Neural progenitor cell (in vitro differentiated cells): Measurements from ENCODE around the gene MUC6. TPM values are rescaled to one million over a fixed set of nuclear protein-coding genes. Genes with fewer than 3 reads are reported as not detected.

Experiments
- DNase-seq: peaks from one replicate; pipeline ENCODE4 v3.0.0-alpha.2; 2016; ENCODE audit warnings: low spot score
- H2AFZ ChIP-seq: fragments of 200-600 bp; sonication (generic); replicated peaks from 2 replicates; pipeline ENCODE4 v1.6.1; 2016; ENCODE audit warnings: antibody characterized with exemption
- H3F3A ChIP-seq: fragments of 200-600 bp; sonication (generic); 2 replicates; pipeline ENCODE4 v1.6.1; 2016; ENCODE audit warnings: antibody characterized with exemption, low read depth
- H3K27ac ChIP-seq: fragments of 200-600 bp; sonication (generic); 2 replicates; pipeline ENCODE4 v1.5.1; 2016; ENCODE audit warnings: mild to moderate bottlenecking
- H3K27me3 ChIP-seq: fragments of 200-600 bp; sonication (generic); 2 replicates; pipeline ENCODE4 v1.6.1; 2016; ENCODE audit warnings: mild to moderate bottlenecking, moderate library complexity
- H3K36me3 ChIP-seq: fragments of 200-600 bp; sonication (generic); 2 replicates; pipeline ENCODE4 v1.5.1; 2016
- H3K4me1 ChIP-seq: fragments of 200-600 bp; sonication (generic); 2 replicates; pipeline ENCODE4 v1.6.1; 2016; ENCODE audit warnings: mixed run types
- H3K4me2 ChIP-seq: fragments of 200-600 bp; sonication (generic); 2 replicates; pipeline ENCODE4 v1.6.1; 2016
- H3K4me3 ChIP-seq: fragments of 200-600 bp; sonication (generic); 2 replicates; pipeline ENCODE4 v1.5.1; 2016
- H3K79me2 ChIP-seq: fragments of 200-600 bp; sonication (generic); 2 replicates; pipeline ENCODE4 v1.6.1; 2016; ENCODE audit warnings: low read depth
- H3K9ac ChIP-seq: fragments of 200-600 bp; sonication (generic); 2 replicates; pipeline ENCODE4 v1.6.1; 2016
- H3K9me3 ChIP-seq: fragments of 200-600 bp; sonication (generic); 2 replicates; pipeline ENCODE4 v1.5.1; 2016; ENCODE audit warnings: low read depth
- H4K20me1 ChIP-seq: fragments of 200-600 bp; sonication (generic); 2 replicates; pipeline ENCODE4 v1.6.1; 2016; ENCODE audit warnings: low read depth
- H3K27ac Mint-ChIP-seq: 3 replicates; pipeline ENCODE4 v1.8.0; 2021; ENCODE audit warnings: mixed read lengths
- H3K27me3 Mint-ChIP-seq: 2 replicates; pipeline ENCODE4 v1.8.0; 2022; ENCODE audit warnings: low read depth, mild to moderate bottlenecking, inconsistent platforms, moderate library complexity, mixed read lengths; ENCODE audit not compliant: insufficient read depth
- H3K36me3 Mint-ChIP-seq: 3 replicates; pipeline ENCODE4 v1.8.0; 2021; ENCODE audit warnings: mixed read lengths
- H3K4me1 Mint-ChIP-seq: 3 replicates; pipeline ENCODE4 v1.8.0; 2021; ENCODE audit warnings: mixed read lengths
- H3K4me3 Mint-ChIP-seq: 3 replicates; pipeline ENCODE4 v1.8.0; 2021; ENCODE audit warnings: mild to moderate bottlenecking, moderate library complexity, mixed read lengths
- H3K9me3 Mint-ChIP-seq: 3 replicates; pipeline ENCODE4 v1.8.0; 2020; ENCODE audit warnings: mixed read lengths
- CTCF ChIP-seq: fragments of 200-600 bp; sonication (generic); IDR thresholded peaks from 2 replicates; pipeline ENCODE4 v1.5.1; 2017; ENCODE audit warnings: antibody characterized with exemption, mild to moderate bottlenecking
- EZH2 ChIP-seq: fragments of 200-600 bp; sonication (generic); IDR thresholded peaks from 2 replicates; pipeline ENCODE4 v1.6.1; 2017; ENCODE audit warnings: antibody characterized with exemption, mild to moderate bottlenecking, moderate library complexity
- EZH2phosphoT487 ChIP-seq: fragments of 200-600 bp; sonication (generic); IDR thresholded peaks from 2 replicates; pipeline ENCODE4 v1.6.1; 2017; ENCODE audit warnings: antibody characterized with exemption
- total RNA-seq: library from RNA; depleted of rRNA; stranded (reverse); fragments of >200 nt; gene quantifications from 2 replicates; pipeline ENCODE4 v1.2.3, GENCODE V29; 2015; ENCODE audit warnings: low replicate concordance

MUC6 gene
- total RNA-seq, 1 donor from 2014 or later = not detected

GRCh38 chr11:1025410-1026162 is 10.9 kb downstream of the MUC6 start:
- TF ChIP-seq EZH2phosphoT487 (no peak), EZH2 (no peak), CTCF (no peak)
- Histone ChIP-seq H3K27me3 (no peaks in the 10 kb centered on the region), H3K36me3 (no peaks in the 10 kb centered on the region), H3F3A (no peaks in the 10 kb centered on the region), H3K9ac (no peak overlapping the region), H3K4me2 (no peak overlapping the region), H3K4me1 (no peaks in the 10 kb centered on the region), H4K20me1 (no peaks in the 10 kb centered on the region), H3K4me3 (no peak overlapping the region), H3K79me2 (no peaks in the 10 kb centered on the region), H3K27ac (no peak overlapping the region), H3K9me3 (no peaks in the 10 kb centered on the region), H2AFZ (no peak overlapping the region)
- no peak for DNase-seq
- Mint-ChIP-seq H3K4me1 (no peaks in the 10 kb centered on the region), H3K9me3 (no peaks in the 10 kb centered on the region), H3K36me3 (no peaks in the 10 kb centered on the region), H3K4me3 (no peak overlapping the region), H3K27me3 (no peaks in the 10 kb centered on the region), H3K27ac (no peak overlapping the region)

GRCh38 chr11:1024597-1025409 is 11.7 kb downstream of the MUC6 start:
- H3K4me3 ChIP-seq = no peak overlapping the region
- Mint-ChIP-seq H3K27me3 (no peaks in the 10 kb centered on the region), H3K27ac (no peak overlapping the region), H3K36me3 (no peaks in the 10 kb centered on the region), H3K4me1 (no peaks in the 10 kb centered on the region), H3K4me3 (no peak overlapping the region), H3K9me3 (no peaks in the 10 kb centered on the region)
- H2AFZ ChIP-seq = no peak overlapping the region
- TF ChIP-seq CTCF = no peak
- no peak for TF ChIP-seq EZH2phosphoT487
- TF ChIP-seq EZH2 = no peak
- no peaks in the 10 kb centered on the region for H3K9me3 ChIP-seq
- no peaks in the 10 kb centered on the region for H3K79me2 ChIP-seq
- DNase-seq = no peak
- no peaks in the 10 kb centered on the region for H3K36me3 ChIP-seq
- no peaks in the 10 kb centered on the region for H3F3A ChIP-seq
- no peak overlapping the region for H3K4me2 ChIP-seq
- H3K4me1 ChIP-seq = no peaks in the 10 kb centered on the region
- H3K9ac ChIP-seq = no peak overlapping the region
- no peaks in the 10 kb centered on the region for H3K27me3 ChIP-seq
- no peaks in the 10 kb centered on the region for H4K20me1 ChIP-seq
- no peak overlapping the region for H3K27ac ChIP-seq

GRCh38 chr11:1023811-1024596 is 12.5 kb downstream of the MUC6 start:
- no peaks in the 10 kb centered on the region for H3K36me3 Mint-ChIP-seq
- no peaks in the 10 kb centered on the region for H3K79me2 ChIP-seq
- H3K4me2 ChIP-seq = no peak overlapping the region
- H3K9me3 ChIP-seq = no peaks in the 10 kb centered on the region
- H2AFZ ChIP-seq = no peak overlapping the region
- H4K20me1 ChIP-seq = no peaks in the 10 kb centered on the region
- H3K4me1 Mint-ChIP-seq = no peaks in the 10 kb centered on the region
- H3K4me3 Mint-ChIP-seq = no peak overlapping the region
- H3K27me3 ChIP-seq = no peaks in the 10 kb centered on the region
- DNase-seq = no peak
- no peak for TF ChIP-seq EZH2
- TF ChIP-seq CTCF = no peak
- no peak for TF ChIP-seq EZH2phosphoT487
- no peak overlapping the region for H3K9ac ChIP-seq
- H3K27ac ChIP-seq = no peak overlapping the region
- no peaks in the 10 kb centered on the region for H3K4me1 ChIP-seq
- no peak overlapping the region for H3K4me3 ChIP-seq
- no peaks in the 10 kb centered on the region for H3K9me3 Mint-ChIP-seq
- H3K27me3 Mint-ChIP-seq = no peaks in the 10 kb centered on the region
- H3F3A ChIP-seq = no peaks in the 10 kb centered on the region
- no peak overlapping the region for H3K27ac Mint-ChIP-seq
- no peaks in the 10 kb centered on the region for H3K36me3 ChIP-seq
